HG03060 (cell line): Measurements from ENCODE around the gene KLRB1.
"Not testable (repeated sequence)": the region's sequence is repeated elsewhere in the genome, so short reads cannot be mapped to it uniquely, and the experiment has no call there.

Experiments used
- ATAC-seq: cut with Tn5 transposase; IDR thresholded peaks from one replicate; pipeline ENCODE4 v1.9.1; 2021; ENCODE audit warnings: low read depth, moderate number of reproducible peaks; ENCODE audit not compliant: unreplicated experiment

KLRB1 gene

DNA sequence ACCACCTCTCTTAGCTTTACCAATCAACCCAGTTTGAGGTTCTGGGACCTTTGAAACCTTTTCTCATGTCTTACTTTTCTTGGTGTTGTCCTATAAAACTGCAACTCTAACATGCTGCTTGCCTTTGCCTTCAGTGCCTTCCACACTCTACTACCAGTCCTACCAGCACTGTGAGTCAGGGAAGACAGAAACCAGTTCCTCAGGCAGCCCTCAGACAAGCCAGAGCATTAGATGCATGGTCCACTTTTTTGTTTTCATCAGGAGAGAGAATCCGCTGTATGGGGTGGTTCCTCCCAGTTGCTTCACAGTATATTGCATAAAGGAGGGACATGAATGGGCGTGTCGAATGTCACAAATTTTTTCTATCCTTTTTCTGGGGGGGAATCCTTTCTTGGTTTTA, 17.3 kb upstream of the KLRB1 start:
- ATAC-seq: no peak

DNA sequence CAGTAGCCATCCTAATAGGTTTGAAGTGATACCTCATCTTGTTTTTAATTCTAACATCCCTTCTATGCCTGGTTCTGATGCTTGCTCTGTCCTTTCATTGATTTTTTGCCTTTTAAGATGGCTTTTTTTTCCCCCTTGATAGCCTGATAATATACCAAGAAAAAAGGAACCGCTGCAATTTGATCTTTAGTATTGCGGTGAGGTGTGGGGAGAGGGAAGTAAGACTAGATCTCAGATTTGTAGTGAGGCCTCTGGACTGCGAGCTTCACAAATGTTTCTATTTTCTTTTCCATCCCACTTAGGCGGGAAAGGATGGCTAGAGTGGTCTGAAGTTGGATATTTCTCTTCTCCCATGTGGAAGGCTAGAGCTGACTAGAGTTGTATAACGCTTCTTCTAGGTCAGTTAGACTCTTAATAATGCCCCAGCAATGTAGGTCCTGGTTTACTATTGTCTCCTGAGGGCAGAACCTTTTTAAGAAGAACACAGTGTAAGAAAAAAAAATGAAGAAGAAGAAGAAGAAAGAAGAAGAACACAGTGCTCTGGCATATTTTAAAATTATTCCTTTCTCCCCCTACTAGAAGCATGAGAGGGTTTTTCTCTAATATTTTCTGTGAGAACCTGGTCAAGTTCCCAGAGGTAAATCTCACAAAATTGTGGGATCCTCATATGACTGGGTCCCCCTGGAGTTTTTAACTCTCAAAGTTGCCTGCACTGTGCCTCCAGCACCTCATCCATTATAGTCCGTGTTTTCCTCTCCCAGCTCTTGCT, 11.9 kb upstream of the KLRB1 start:
- ATAC-seq: no peak

DNA sequence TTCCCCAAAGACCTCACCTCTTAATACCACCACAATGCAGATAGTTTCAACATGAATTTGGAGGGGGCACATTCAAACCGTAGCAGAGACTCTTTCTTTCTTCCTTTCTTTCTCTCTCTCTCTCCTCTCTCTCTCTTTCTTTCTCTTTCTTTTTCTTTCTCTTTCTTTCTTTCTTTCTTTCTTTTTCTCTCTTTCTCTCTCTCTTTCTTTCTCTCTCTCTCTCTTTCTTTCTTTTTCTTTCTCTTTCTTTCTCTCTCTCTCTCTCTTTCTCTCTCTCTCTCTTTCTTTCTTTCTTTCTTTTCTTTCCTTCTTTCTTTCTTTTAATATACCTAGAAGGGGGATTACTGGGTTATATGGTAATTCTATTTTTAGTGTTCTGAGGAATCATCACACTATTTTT, 11.2 kb upstream of the KLRB1 start:
- ATAC-seq: not testable (repeated sequence)

DNA sequence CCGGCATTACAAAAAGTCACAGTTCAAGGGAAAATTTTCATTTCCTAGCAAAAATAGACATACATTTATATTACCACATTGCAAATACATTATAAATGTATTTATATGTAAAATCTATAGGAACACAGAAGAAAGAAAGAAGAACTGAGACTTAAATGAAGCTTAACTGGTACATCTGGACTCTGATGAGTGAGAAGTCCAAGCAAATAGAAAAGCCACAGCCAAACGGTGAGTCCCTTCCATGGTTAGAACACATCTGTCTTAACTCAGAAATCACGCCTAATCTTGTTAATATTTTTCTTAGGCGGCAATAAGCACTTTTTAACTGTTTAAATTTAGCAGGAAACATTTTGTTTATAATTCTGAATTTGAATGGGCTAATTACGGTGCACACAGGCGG, 9.4 kb upstream of the KLRB1 start:
- no peak for ATAC-seq

DNA sequence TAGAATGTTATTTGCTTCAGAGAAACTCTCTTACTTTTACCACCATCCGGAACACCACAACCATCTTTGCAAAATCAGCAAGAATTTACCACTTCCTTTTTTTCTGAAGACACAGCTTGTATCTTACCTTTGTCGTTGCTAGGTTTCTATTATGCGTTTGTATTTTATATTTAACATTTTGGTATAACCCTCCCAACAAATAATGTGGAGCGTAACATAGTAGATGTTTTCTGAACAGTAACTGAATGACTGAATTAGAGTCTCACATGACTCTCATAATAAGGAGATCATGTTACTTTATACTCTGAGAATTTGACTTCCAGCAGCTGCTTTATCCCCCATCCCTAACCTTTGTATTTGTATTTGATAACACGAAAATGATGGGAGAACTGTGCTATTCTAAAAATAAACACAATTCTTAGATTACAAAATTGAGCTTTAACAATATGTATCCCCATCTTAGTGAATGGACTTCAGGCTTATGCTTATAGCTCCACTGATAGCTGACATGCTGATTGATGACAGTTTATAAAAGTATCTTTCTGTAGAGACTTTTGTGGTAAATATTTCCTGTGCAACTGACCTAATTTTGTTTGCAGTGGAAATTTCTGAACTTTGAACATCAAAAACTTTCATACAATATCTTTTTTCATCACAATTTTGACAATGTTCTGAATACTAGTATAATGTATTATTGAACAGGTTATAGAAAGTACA, 7.9 kb upstream of the KLRB1 start:
- no peak for ATAC-seq

DNA sequence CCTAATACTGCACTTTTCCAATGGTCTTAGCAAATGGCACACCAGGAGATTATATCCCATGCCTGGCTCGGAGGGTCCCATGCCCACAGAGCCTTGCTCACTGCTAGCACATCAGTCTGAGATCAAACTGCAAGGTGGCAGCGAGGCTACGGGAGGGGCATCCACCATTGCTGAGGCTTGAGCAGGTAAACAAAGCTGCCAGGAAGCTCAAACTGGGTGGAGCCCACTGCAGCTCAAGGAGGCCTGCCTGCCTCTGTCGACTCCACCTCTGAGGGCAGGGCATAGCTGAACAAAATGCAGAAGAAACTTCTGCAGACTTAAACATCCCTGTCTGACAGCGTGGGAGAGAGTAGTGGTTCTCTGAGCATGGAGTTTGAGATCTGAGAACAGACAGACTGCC, 2.9 kb upstream of the KLRB1 start:
- ATAC-seq: not testable (repeated sequence)

DNA sequence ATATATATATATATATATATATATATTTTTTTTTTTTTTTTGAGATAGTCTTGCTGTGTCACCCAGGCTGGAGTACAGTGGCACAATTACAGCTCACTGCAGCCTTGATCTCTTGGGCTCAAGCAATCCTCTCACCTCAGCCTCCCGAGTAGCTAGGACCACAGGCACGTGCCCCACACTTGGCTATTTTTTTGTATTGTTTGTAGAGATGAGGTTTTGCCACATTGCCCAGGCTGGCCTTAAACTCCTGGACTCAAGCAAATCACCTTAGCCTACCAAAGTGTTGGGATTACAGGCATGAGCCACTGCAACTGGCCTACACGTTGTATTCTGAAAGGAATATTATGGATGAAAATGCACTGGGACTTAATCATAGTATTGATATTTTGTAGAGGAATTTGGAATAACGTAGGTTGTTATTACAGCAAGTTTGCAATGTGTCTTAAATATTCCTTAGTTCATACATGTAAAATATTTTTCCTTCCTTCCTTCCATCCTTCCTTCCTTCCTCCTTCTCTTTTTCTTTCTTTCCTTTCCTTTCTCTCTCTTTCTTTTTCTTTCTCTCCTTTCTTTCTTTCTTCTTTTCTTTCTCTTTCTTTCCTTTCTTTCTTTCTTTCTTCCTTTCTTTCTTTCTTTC, 862 bp downstream of the KLRB1 start:
- no peak for ATAC-seq

- no peak for ATAC-seq
These were observed 1.5 kb downstream of the KLRB1 start for GRCh38 chr12:9606247-9606646.

DNA sequence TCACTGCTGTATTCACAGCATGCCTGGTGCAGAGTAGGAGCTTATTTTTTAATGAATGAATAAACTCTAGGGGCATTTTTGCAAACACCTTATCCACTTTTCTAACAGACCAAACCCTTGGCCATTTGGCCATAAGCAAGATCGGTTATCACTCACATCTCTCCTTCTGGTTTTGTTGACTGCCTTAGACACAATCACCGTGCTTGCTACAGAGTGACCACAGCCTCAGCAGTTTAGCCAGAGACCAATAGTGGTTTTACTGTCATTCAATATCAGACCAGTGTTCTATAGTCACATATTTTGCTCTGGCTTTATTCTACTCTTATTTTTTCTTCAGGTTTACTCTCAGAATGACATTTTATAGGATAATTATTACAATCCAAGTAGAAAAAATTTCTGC, 2.2 kb downstream of the KLRB1 start:
- ATAC-seq: no peak

- no peak for ATAC-seq
These were observed 3.4 kb downstream of the KLRB1 start for GRCh38 chr12:9604287-9604686.

- not testable (repeated sequence) for ATAC-seq
These were observed 7.3 kb downstream of the KLRB1 start for GRCh38 chr12:9600426-9600825.

DNA sequence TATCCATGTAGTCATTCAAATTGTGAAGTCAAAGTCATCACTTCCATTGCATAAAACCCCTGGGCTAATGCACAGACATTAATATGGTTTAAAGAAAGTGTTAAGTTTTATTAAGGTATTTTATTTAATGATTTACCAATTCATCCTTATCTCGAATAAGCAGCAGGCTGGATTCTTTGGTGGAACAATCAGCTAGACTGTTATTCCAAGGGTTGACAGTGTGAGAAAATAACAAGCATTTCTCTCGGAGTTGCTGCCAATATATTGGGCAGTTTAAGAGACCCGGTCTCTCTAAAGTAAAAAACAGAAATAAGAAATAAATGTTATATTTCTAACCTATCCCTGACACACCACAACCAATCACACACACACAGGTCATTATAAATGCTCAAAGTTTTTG, 9.4 kb downstream of the KLRB1 start:
- no peak for ATAC-seq

GRCh38 chr12:9597365-9597764, 10.4 kb downstream of the KLRB1 start:
- no peak for ATAC-seq

- ATAC-seq: no peak
These were observed 17.3 kb downstream of the KLRB1 start for GRCh38 chr12:9590441-9590840.

GRCh38 chr12:9588749-9589148, 19.0 kb downstream of the KLRB1 start:
- no peak for ATAC-seq

DNA sequence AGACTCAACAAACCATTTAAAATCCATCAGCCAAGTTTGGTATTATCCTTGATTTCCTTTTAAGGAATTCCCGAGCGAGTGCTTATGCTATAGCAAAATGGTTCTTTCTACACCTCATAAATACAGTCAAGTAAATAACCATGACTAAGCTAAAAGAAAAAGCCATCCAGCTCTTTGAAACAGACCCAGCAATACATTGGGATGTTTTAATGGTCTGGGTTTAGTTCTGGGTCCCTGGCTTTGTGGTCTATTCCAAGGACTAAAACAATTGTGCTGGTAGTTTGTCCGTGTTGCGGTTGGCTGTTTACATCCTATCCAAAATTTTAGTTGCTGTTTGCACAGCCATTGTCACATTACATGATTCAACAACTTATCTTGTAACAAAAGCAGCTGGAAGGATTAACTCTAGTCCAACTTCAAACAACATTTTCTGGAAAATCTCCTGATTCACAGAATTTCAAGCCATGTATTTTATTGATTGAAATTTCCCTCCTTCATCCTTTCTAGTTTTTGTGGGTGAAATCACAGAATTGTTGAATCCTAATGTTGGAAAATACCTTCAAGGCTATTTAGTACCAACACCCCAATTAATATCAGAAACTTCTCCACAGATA, 19.6 kb downstream of the KLRB1 start:
- no peak for ATAC-seq

- not testable (repeated sequence) for ATAC-seq
These were observed 30.0 kb downstream of the KLRB1 start for GRCh38 chr12:9577729-9578128.

DNA sequence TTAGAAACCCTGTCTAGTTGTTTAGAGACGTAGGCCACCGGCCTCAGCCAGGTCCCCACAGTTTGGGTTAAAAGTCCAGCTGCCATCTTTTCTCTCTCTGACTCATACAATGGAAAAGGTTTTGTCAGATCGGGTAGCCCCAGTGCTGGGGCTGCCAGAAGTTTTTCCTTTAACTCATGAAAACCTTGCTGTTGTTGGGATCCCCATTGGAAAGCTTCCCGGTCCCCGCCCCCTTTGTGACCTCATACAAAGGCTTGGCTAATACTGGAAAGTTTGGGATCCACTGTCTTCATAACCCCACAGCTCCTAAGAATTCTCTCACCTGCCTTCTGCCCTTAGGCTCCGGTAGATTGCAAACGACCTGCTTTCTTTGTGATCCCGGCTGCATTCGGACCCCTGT, 40.6 kb downstream of the KLRB1 start:
- ATAC-seq: not testable (repeated sequence)

DNA sequence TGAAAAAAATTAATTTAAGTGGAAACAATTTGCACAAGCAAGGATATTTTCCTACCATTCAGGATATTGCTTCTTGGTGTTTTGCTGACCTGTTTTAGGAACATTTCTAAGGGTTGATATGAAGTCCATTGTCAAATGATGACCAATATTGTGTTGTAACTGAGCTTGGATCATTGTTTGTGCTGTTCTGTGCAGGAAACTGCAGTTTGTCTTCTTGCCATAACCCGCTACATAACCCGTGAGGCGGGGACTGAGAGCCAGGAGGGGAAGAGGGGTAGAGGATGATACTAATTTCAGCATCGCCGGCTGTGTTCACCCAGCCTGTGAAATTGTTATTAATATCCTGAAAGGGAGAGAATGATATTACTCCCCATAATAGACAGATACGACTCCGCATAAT, 41.6 kb downstream of the KLRB1 start:
- not testable (repeated sequence) for ATAC-seq

DNA sequence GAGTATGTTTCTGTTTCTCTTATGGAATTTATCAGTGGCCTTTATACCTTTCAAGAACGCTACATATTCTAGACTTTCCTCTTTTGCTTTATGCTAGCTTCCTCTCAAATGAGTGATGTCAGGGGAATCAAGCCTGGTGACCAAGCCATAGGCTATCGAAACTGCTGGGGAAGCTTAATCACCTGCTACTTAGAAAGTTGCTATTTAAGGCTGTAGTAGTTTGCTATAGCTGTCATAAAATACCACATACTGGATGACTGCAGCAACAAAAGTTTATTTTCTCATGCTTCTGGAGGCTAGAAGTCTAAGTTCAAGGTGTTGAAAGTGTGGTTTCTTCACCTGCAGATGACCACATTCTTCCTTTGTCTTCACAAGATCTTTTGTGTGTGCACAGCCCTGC, 43.3 kb downstream of the KLRB1 start:
- not testable (repeated sequence) for ATAC-seq

GRCh38 chr12:9562841-9563453, 44.8 kb downstream of the KLRB1 start:
- not testable (repeated sequence) for ATAC-seq
